Posterior cingulate gyrus (tissue), 11 donors: ENCODE measurements around the gene TTC38.
A peak's percentile ranks its signal among the peaks of the same experiment; 100 is the strongest.

Experiments used
- DNase-seq, 10 donors: peaks; one replicate each; pipeline versions ENCODE4 v3.0.0 to v3.0.0-alpha.2; 2020 to 2021; ENCODE audit warnings: mixed read lengths in 3 of 10
- intact Hi-C: fragments of 100-400 bp; cut with DNase I; formaldehyde crosslinking; loops from one replicate; pipeline ENCODE4 v1.15.1; 2023

The TTC38 gene

GRCh38 chr22:46267431-46268279 lies at the start of gene TTC38:
TTC38 (plus strand) TSS chr22:46268008; CDS start chr22:46268040, 32 bp downstream.
- peak; percentile 70 to 97 (median 85) for DNase-seq
- intact Hi-C loops: no loop called here

GRCh38 chr22:46219636-46220035 lies 48.2 kb upstream of the TTC38 start:
- intact Hi-C loops: no loop called here
- peak in 1 of 10 donors; percentile 3 for DNase-seq

- intact Hi-C loops: no loop called here
- peak in 1 of 10 donors; percentile 16 for DNase-seq
These were observed 46.9 kb upstream of the TTC38 start for GRCh38 chr22:46220921-46221320.

- DNase-seq: peak in 1 of 10 donors; percentile 76
- intact Hi-C loops: no loop called here
These were observed 43.5 kb upstream of the TTC38 start for GRCh38 chr22:46224044-46224897.

GRCh38 chr22:46224898-46225290 lies 42.9 kb upstream of the TTC38 start:
- intact Hi-C loops: no loop called here
- peak in 1 of 10 donors; percentile 52 for DNase-seq

- intact Hi-C loops: no loop called here
- peak in 1 of 10 donors; percentile 2 for DNase-seq
These were observed 42.2 kb upstream of the TTC38 start for GRCh38 chr22:46225631-46226030.

GRCh38 chr22:46226577-46226976 lies 41.2 kb upstream of the TTC38 start:
- DNase-seq: peak in 1 of 10 donors; percentile 58
- intact Hi-C loops: no loop called here

GRCh38 chr22:46229701-46230100 lies 38.1 kb upstream of the TTC38 start:
- peak in 1 of 10 donors; percentile 38 for DNase-seq
- intact Hi-C loops: no loop called here

GRCh38 chr22:46230262-46230901 lies 37.4 kb upstream of the TTC38 start:
- DNase-seq: peak in 1 of 10 donors; percentile 16
- intact Hi-C loops: no loop called here

GRCh38 chr22:46233231-46233630 lies 34.6 kb upstream of the TTC38 start:
- intact Hi-C loops: no loop called here
- peak in 9 of 10 donors; percentile 44 to 92 (median 55) for DNase-seq

GRCh38 chr22:46234969-46235368 lies 32.8 kb upstream of the TTC38 start:
- DNase-seq: peak in 2 of 10 donors; percentile 43 to 45
- intact Hi-C loops: no loop called here

- peak in 1 of 10 donors; percentile 49 for DNase-seq
- intact Hi-C loops: no loop called here
These were observed 30.2 kb upstream of the TTC38 start for GRCh38 chr22:46237453-46238124.

GRCh38 chr22:46238541-46238940 lies 29.3 kb upstream of the TTC38 start:
- intact Hi-C loops: no loop called here
- peak in 7 of 10 donors; percentile 28 to 93 (median 61) for DNase-seq

GRCh38 chr22:46239261-46240048 lies 28.4 kb upstream of the TTC38 start:
- DNase-seq: peak in 1 of 10 donors; percentile 39
- intact Hi-C loops: no loop called here

GRCh38 chr22:46240073-46240472 lies 27.7 kb upstream of the TTC38 start:
- intact Hi-C loops: no loop called here
- DNase-seq: no peak

- intact Hi-C loops: no loop called here
- DNase-seq: no peak
These were observed 27.3 kb upstream of the TTC38 start for GRCh38 chr22:46240506-46240905.

GRCh38 chr22:46240907-46241306 lies 26.9 kb upstream of the TTC38 start:
- intact Hi-C loops: no loop called here
- peak in 1 of 10 donors; percentile 28 for DNase-seq

- DNase-seq: no peak
- intact Hi-C loops: no loop called here
These were observed 26.3 kb upstream of the TTC38 start for GRCh38 chr22:46241396-46242007.

GRCh38 chr22:46242076-46242475 lies 25.7 kb upstream of the TTC38 start:
- peak in 1 of 10 donors; percentile 63 for DNase-seq
- intact Hi-C loops: no loop called here
